ENCODE data around the gene EFHB. TPM values are rescaled to one million over a fixed set of nuclear protein-coding genes. Genes with fewer than 3 reads are reported as not detected.
A peak's percentile ranks its signal among the peaks of the same experiment; 100 is the strongest.

Gene EFHB
- total and polyA plus RNA-seq, 10 of the 15 experiments (the other 5 are each of a cell fraction or from before 2014, with no cell fraction given) = 0.12 to 0.95 (median 0.53) TPM; not detected in 3

DNA sequence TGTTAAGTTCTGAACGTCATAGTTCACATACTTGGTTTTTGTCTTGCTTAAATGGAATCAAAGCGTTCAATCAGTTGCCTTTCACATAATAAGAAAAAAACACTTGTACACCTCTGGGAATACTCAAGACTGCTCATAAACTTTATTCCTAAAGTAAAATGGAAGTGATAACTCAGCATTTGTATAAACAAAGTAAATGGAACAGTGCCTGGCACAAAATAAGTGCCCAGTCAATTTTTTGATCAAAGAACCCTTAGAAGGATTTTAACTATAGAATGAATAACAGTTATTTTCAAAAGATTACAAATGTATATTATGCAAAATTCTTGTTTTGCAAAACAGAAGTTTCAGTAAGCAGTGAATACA, 14.2 kb upstream of the EFHB start:
- H3K4me3 ChIP-seq = peak overlapping the region; percentile 87
- H3K4me1 ChIP-seq (ENCODE audit: control insufficient read depth, insufficient read depth, low read length) = peaks cover 3% of the 10 kb centered on the region; the same call in 1 of the 2 replicates
- in situ Hi-C loops (cut with MboI) = loop anchor here (5.0 kb wide), 1 partner anchor 239 kb away; the partner anchor contains the start of gene SGO1
- peaks cover 63% of the 10 kb centered on the region for H3K79me2 ChIP-seq (ENCODE audit: control insufficient read depth, insufficient read depth, low read length)
- FAIRE-seq (no peak), DNase-seq (ENCODE audit: low read depth, low spot score) (no peak), ATAC-seq (no peak)
- no peaks in the 10 kb centered on the region for H4K20me1 ChIP-seq (ENCODE audit: control insufficient read depth, insufficient read depth)
- ChIA-PET POLR2A (interaction anchor here (0.6 to 1.4 kb wide), 6 partner anchors 83 to 239 kb away, joined by 3 to 5 read pairs (median 3); partner anchors contain the start of gene SGO1), CTCF (interaction anchor here (0.9 to 1.5 kb wide), 4 partner anchors 16 to 239 kb away, joined by 3 to 6 read pairs (median 4); no protein-coding TSS in a partner anchor), SMC1A (ENCODE audit: uncharacterized antibody, unreplicated experiment) (interaction anchor here (1.0 to 1.9 kb wide), 7 partner anchors 11 to 239 kb away, joined by 3 to 5 read pairs (median 3); partner anchors contain the start of gene KAT2B), RAD21 (ENCODE audit: unreplicated experiment) (interaction anchor here (0.6 to 2.3 kb wide), 8 partner anchors 61 to 238 kb away, joined by 3 to 8 read pairs (median 5); partner anchors contain the start of genes KAT2B and SGO1)
- peak overlapping the region; percentile 91 for H3K27ac ChIP-seq (ENCODE audit: control insufficient read depth, insufficient read depth)
- peak overlapping the region; percentile 89 for H3K9ac ChIP-seq (ENCODE audit: control insufficient read depth, insufficient read depth, low read length)
- H3K36me3 ChIP-seq (ENCODE audit: control insufficient read depth in 2 of 2, insufficient read depth in 2 of 2, low read length in 1 of 2) = peaks cover 0 to 15% of the 10 kb centered on the region in 2 experiments; a peak in 2 of 4 replicates
- BruUV-seq (replicated peaks) = no TSS peak
- no peaks in the 10 kb centered on the region for H3K27me3 ChIP-seq (replicated peaks in 1 of 2; ENCODE audit: control insufficient read depth in 2 of 2, insufficient read depth in 2 of 2, low read length in 1 of 2)
- 0% methylated on average over 2 of the region's 2 CpGs for WGBS (ENCODE audit: insufficient coverage, insufficient replicate concordance, low lambda C conversion rate, missing lambda C conversion rate)
- H3K4me2 ChIP-seq (ENCODE audit: control insufficient read depth, insufficient read depth) = peak overlapping the region; percentile 75
- no peak overlapping the region for H2AFZ ChIP-seq (ENCODE audit: control insufficient read depth, low read depth, low read length)
- intact Hi-C loops (cut with micrococcal nuclease; ENCODE audit: unreplicated experiment) = loop anchor here (5.0 kb wide), 1 partner anchor 61 kb away; no protein-coding TSS in a partner anchor
- H3K9me3 ChIP-seq (replicated peaks; ENCODE audit: control insufficient read depth, insufficient read depth, low read length) = no peaks in the 10 kb centered on the region
- TF ChIP-seq, protein P1, sequence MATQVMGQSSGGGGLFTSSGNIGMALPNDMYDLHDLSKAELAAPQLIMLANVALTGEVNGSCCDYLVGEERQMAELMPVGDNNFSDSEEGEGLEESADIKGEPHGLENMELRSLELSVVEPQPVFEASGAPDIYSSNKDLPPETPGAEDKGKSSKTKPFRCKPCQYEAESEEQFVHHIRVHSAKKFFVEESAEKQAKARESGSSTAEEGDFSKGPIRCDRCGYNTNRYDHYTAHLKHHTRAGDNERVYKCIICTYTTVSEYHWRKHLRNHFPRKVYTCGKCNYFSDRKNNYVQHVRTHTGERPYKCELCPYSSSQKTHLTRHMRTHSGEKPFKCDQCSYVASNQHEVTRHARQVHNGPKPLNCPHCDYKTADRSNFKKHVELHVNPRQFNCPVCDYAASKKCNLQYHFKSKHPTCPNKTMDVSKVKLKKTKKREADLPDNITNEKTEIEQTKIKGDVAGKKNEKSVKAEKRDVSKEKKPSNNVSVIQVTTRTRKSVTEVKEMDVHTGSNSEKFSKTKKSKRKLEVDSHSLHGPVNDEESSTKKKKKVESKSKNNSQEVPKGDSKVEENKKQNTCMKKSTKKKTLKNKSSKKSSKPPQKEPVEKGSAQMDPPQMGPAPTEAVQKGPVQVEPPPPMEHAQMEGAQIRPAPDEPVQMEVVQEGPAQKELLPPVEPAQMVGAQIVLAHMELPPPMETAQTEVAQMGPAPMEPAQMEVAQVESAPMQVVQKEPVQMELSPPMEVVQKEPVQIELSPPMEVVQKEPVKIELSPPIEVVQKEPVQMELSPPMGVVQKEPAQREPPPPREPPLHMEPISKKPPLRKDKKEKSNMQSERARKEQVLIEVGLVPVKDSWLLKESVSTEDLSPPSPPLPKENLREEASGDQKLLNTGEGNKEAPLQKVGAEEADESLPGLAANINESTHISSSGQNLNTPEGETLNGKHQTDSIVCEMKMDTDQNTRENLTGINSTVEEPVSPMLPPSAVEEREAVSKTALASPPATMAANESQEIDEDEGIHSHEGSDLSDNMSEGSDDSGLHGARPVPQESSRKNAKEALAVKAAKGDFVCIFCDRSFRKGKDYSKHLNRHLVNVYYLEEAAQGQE (IDR thresholded peaks at IDR 0.05; ENCODE audit: low read depth, low read length) = no peak
- no peak for TF ChIP-seq RAD21 (IDR thresholded peaks at IDR 0.05; ENCODE audit: insufficient read depth, low read depth, low read length)
- no peak for TF ChIP-seq YBX1 (IDR thresholded peaks at IDR 0.05)
- TF ChIP-seq KLF5 (IDR thresholded peaks at IDR 0.05; ENCODE audit: partially characterized antibody) = no peak
- TF ChIP-seq SREBF1 (IDR thresholded peaks at IDR 0.05; ENCODE audit: low read length) = no peak
- no peak for TF ChIP-seq GATAD2B (conservative IDR thresholded peaks at IDR 0.05; ENCODE audit: low read depth)
- TF ChIP-seq NFYB (IDR thresholded peaks at IDR 0.05; ENCODE audit: insufficient read depth, low read depth, low read length) = no peak
- no peak for TF ChIP-seq BCL11A (IDR thresholded peaks at IDR 0.05; ENCODE audit: low read depth, low read length)
- TF ChIP-seq, protein P2, sequence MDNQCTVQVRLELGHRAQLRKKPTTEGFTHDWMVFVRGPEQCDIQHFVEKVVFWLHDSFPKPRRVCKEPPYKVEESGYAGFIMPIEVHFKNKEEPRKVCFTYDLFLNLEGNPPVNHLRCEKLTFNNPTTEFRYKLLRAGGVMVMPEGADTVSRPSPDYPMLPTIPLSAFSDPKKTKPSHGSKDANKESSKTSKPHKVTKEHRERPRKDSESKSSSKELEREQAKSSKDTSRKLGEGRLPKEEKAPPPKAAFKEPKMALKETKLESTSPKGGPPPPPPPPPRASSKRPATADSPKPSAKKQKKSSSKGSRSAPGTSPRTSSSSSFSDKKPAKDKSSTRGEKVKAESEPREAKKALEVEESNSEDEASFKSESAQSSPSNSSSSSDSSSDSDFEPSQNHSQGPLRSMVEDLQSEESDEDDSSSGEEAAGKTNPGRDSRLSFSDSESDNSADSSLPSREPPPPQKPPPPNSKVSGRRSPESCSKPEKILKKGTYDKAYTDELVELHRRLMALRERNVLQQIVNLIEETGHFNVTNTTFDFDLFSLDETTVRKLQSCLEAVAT (IDR thresholded peaks at IDR 0.05) = no peak
- TF ChIP-seq, protein P3, sequence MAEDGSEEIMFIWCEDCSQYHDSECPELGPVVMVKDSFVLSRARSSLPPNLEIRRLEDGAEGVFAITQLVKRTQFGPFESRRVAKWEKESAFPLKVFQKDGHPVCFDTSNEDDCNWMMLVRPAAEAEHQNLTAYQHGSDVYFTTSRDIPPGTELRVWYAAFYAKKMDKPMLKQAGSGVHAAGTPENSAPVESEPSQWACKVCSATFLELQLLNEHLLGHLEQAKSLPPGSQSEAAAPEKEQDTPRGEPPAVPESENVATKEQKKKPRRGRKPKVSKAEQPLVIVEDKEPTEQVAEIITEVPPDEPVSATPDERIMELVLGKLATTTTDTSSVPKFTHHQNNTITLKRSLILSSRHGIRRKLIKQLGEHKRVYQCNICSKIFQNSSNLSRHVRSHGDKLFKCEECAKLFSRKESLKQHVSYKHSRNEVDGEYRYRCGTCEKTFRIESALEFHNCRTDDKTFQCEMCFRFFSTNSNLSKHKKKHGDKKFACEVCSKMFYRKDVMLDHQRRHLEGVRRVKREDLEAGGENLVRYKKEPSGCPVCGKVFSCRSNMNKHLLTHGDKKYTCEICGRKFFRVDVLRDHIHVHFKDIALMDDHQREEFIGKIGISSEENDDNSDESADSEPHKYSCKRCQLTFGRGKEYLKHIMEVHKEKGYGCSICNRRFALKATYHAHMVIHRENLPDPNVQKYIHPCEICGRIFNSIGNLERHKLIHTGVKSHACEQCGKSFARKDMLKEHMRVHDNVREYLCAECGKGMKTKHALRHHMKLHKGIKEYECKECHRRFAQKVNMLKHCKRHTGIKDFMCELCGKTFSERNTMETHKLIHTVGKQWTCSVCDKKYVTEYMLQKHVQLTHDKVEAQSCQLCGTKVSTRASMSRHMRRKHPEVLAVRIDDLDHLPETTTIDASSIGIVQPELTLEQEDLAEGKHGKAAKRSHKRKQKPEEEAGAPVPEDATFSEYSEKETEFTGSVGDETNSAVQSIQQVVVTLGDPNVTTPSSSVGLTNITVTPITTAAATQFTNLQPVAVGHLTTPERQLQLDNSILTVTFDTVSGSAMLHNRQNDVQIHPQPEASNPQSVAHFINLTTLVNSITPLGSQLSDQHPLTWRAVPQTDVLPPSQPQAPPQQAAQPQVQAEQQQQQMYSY (CRISPR knock-in tag; IDR thresholded peaks at IDR 0.05) = no peak

Data from GM12878 (cell line).